H9 (cell line): ENCODE measurements around the gene ACCSL. TPM values are rescaled to one million over a fixed set of nuclear protein-coding genes. Genes with fewer than 3 reads are reported as not detected.

Experiments used
- DNase-seq: peaks from one replicate; pipeline ENCODE4 v3.0.0-alpha.2; 2017
- H2AFZ ChIP-seq: one replicate; pipeline ENCODE4 v1.6.1; 2013; ENCODE audit warnings: mild to moderate bottlenecking, low read length, control low read depth, moderate library complexity
- H2AK5ac ChIP-seq: 2 replicates; pipeline ENCODE4 v1.6.1; 2013; ENCODE audit warnings: low read length, control low read depth, mixed read lengths; ENCODE audit not compliant: insufficient read length
- H2BK120ac ChIP-seq: one replicate; pipeline ENCODE4 v1.6.1; 2013; ENCODE audit warnings: low read depth, mild to moderate bottlenecking, low read length, control low read depth, inconsistent platforms; ENCODE audit not compliant: poor library complexity, severe bottlenecking
- H2BK12ac ChIP-seq: 2 replicates; pipeline ENCODE4 v1.6.1; 2013; ENCODE audit warnings: low read length, control low read depth, mixed read lengths, low read depth; ENCODE audit not compliant: insufficient read length
- H2BK15ac ChIP-seq: 2 replicates; pipeline ENCODE4 v1.6.1; 2013; ENCODE audit warnings: low read depth, low read length, control low read depth
- H2BK20ac ChIP-seq: one replicate; pipeline ENCODE4 v1.6.1; 2013; ENCODE audit warnings: low read depth, mild to moderate bottlenecking, low read length, control low read depth, inconsistent platforms; ENCODE audit not compliant: poor library complexity, severe bottlenecking
- H2BK5ac ChIP-seq: 2 replicates; pipeline ENCODE4 v1.6.1; 2013; ENCODE audit warnings: low read length, control low read depth, mixed read lengths; ENCODE audit not compliant: insufficient read length
- H3K14ac ChIP-seq: 2 replicates; pipeline ENCODE4 v1.6.1; 2013; ENCODE audit warnings: low read length, control low read depth; ENCODE audit not compliant: insufficient read depth
- H3K18ac ChIP-seq: 2 replicates; pipeline ENCODE4 v1.6.1; 2013; ENCODE audit warnings: low read depth, mild to moderate bottlenecking, mixed read lengths, low read length, control low read depth; ENCODE audit not compliant: insufficient read length
- H3K23ac ChIP-seq: 2 replicates; pipeline ENCODE4 v1.6.1; 2013; ENCODE audit warnings: low read length, control low read depth, mixed read lengths, low read depth; ENCODE audit not compliant: insufficient read length
- H3K23me2 ChIP-seq: 2 replicates; pipeline ENCODE4 v1.6.1; 2013; ENCODE audit warnings: low read depth, mild to moderate bottlenecking, mixed read lengths, low read length, control low read depth; ENCODE audit not compliant: insufficient read length, poor library complexity, severe bottlenecking
- H3K27ac ChIP-seq: 2 replicates; pipeline ENCODE4 v1.5.1; 2013; ENCODE audit warnings: low read length, control low read depth, mixed read lengths, low read depth; ENCODE audit not compliant: insufficient read length
- H3K27me3 ChIP-seq: 2 replicates; pipeline ENCODE4 v1.6.1; 2013; ENCODE audit warnings: low read length, control low read depth, inconsistent platforms; ENCODE audit not compliant: insufficient read depth
- H3K4ac ChIP-seq: 2 replicates; pipeline ENCODE4 v1.6.1; 2013; ENCODE audit warnings: low read depth, mild to moderate bottlenecking, control low read depth, inconsistent platforms, low read length, moderate library complexity
- H3K4me1 ChIP-seq: 2 replicates; pipeline ENCODE4 v1.6.1; 2013; ENCODE audit warnings: low read length, control low read depth, inconsistent platforms; ENCODE audit not compliant: insufficient read depth
- H3K4me2 ChIP-seq: 2 replicates; pipeline ENCODE4 v1.6.1; 2013; ENCODE audit warnings: low read length, control low read depth, mixed read lengths; ENCODE audit not compliant: insufficient read length, insufficient read depth
- H3K56ac ChIP-seq: 2 replicates; pipeline ENCODE4 v1.6.1; 2013; ENCODE audit warnings: low read depth, mild to moderate bottlenecking, mixed read lengths, low read length, control low read depth; ENCODE audit not compliant: insufficient read length
- H3K79me1 ChIP-seq: 2 replicates; pipeline ENCODE4 v1.6.1; 2013; ENCODE audit warnings: low read depth, mild to moderate bottlenecking, moderate library complexity, low read length, control low read depth, inconsistent platforms; ENCODE audit not compliant: insufficient read depth, poor library complexity, severe bottlenecking
- H3K79me2 ChIP-seq: 2 replicates; pipeline ENCODE4 v1.6.1; 2013; ENCODE audit warnings: low read length, control low read depth, inconsistent platforms; ENCODE audit not compliant: insufficient read depth
- H3K9ac ChIP-seq: 2 replicates; pipeline ENCODE4 v1.6.1; 2013; ENCODE audit warnings: low read length, control low read depth, mixed read lengths; ENCODE audit not compliant: insufficient read length; ENCODE audit errors: extremely low read depth
- H3K9me3 ChIP-seq: one replicate; pipeline ENCODE4 v1.6.1; 2013; ENCODE audit warnings: low read depth, low read length, inconsistent platforms; ENCODE audit not compliant: control insufficient read depth
- H3T11ph ChIP-seq: one replicate; pipeline ENCODE4 v1.6.1; 2013; ENCODE audit warnings: mild to moderate bottlenecking, low read length, control low read depth, inconsistent platforms
- H4K20me1 ChIP-seq: one replicate; pipeline ENCODE4 v1.6.1; 2013; ENCODE audit not compliant: control insufficient read depth, insufficient read length, insufficient read depth
- H4K5ac ChIP-seq: 2 replicates; pipeline ENCODE4 v1.6.1; 2013; ENCODE audit warnings: low read depth, mild to moderate bottlenecking, mixed read lengths, low read length, control low read depth; ENCODE audit not compliant: insufficient read length
- H4K8ac ChIP-seq: replicated peaks from 2 replicates; pipeline ENCODE4 v1.6.1; 2013; ENCODE audit warnings: low read length, control low read depth, mixed read lengths, low read depth; ENCODE audit not compliant: insufficient read length
- H4K91ac ChIP-seq: 2 replicates; pipeline ENCODE4 v1.6.1; 2013; ENCODE audit warnings: low read depth, mild to moderate bottlenecking, moderate library complexity, mixed read lengths, low read length, control low read depth; ENCODE audit not compliant: insufficient read length
- H3K27ac Mint-ChIP-seq, 3 experiments: 2 replicates in 2 of 3; 3 replicates in 1 of 3; pipeline ENCODE4 v1.8.0; 2020 to 2021; ENCODE audit warnings: mixed read lengths in 3 of 3, mild to moderate bottlenecking in 1 of 3, moderate library complexity in 1 of 3
- H3K27me3 Mint-ChIP-seq: 2 replicates; pipeline ENCODE4 v1.8.0; 2021; ENCODE audit warnings: low read depth, mild to moderate bottlenecking, moderate library complexity, mixed read lengths
- H3K36me3 Mint-ChIP-seq, 3 experiments: 2 replicates in 2 of 3; 3 replicates in 1 of 3; pipeline ENCODE4 v1.8.0; 2020 to 2021; ENCODE audit warnings: low read depth in 3 of 3, mixed read lengths in 3 of 3; ENCODE audit not compliant: insufficient read depth in 1 of 3
- H3K4me1 Mint-ChIP-seq, 2 experiments: 2 replicates each; pipeline ENCODE4 v1.8.0; 2020; ENCODE audit warnings: mixed read lengths in 2 of 2
- H3K4me3 Mint-ChIP-seq, 2 experiments: 2 replicates in 1 of 2; 3 replicates in 1 of 2; pipeline ENCODE4 v1.8.0; 2020 to 2021; ENCODE audit warnings: mild to moderate bottlenecking in 2 of 2, mixed read lengths in 2 of 2, moderate library complexity in 1 of 2
- H3K9me3 Mint-ChIP-seq, 2 experiments: 2 replicates in 1 of 2; 3 replicates in 1 of 2; pipeline ENCODE4 v1.8.0; 2020; ENCODE audit warnings: mild to moderate bottlenecking in 2 of 2, mixed read lengths in 2 of 2, moderate library complexity in 1 of 2
- WGBS: extraction: QIAGEN DNeasy Blood & Tissue Kit; methylation state at CpG from one replicate; pipeline ENCODE4 v1.1.7; 2013; ENCODE audit warnings: missing lambda C conversion rate, low lambda C conversion rate, mixed read lengths; ENCODE audit not compliant: insufficient read length; ENCODE audit errors: extremely low coverage; 5-methylcytosine and 5-hydroxymethylcytosine counted together
- total RNA-seq: library from RNA; stranded (reverse); gene quantifications from 2 replicates; pipeline ENCODE4 v1.2.1, GENCODE V29; 2021
- TF ChIP-seq, protein P1 (sequence below): fragments of 200-600 bp; sonication (generic); conservative IDR thresholded peaks from 3 replicates; pipeline ENCODE4 v1.8.0; 2021; ENCODE audit warnings: antibody characterized with exemption, mild to moderate bottlenecking

The ACCSL gene
- total RNA-seq, 1 experiment from 2014 or later, result not detected

DNA sequence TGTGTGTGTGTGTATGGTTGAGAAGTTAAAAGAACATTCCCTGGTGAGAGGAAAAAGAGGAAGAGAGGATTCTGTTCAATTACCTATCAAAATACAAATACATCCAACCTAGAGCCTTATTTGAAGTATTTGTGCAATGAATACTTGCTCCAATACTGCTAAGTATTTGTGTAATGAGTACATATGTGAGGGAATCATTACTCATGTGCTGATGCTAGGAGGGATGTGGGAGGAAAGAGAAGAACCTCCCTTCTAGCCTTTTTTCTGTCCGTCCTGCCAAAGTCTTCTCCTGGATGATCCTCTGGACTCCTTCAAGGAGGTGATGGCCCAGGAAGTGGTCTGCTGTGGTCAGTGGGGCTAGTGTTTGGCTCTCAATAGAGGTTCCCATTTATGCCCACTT lies 36.0 kb upstream of the ACCSL start:
- Mint-ChIP-seq H3K4me1 (no peaks in the 10 kb centered on the region), H3K4me3 (no peak overlapping the region), H3K27ac (no peak overlapping the region), H3K36me3 (no peaks in the 10 kb centered on the region), H3K9me3 (no peaks in the 10 kb centered on the region), H3K27me3 (peaks cover 8% of the 10 kb centered on the region)
- Histone ChIP-seq H2AFZ (no peak overlapping the region), H2BK15ac (no peak overlapping the region), H2BK120ac (no peak overlapping the region), H3T11ph (no peak overlapping the region), H2BK20ac (no peak overlapping the region), H3K4ac (no peak overlapping the region), H2BK12ac (no peak overlapping the region), H2BK5ac (no peak overlapping the region), H3K79me2 (no peaks in the 10 kb centered on the region), H3K9ac (no peak overlapping the region), H3K23ac (no peak overlapping the region), H3K79me1 (no peaks in the 10 kb centered on the region), H3K23me2 (no peaks in the 10 kb centered on the region), H3K27me3 (no peaks in the 10 kb centered on the region), H3K56ac (no peak overlapping the region), H3K4me2 (no peak overlapping the region), H4K5ac (no peak overlapping the region), H3K14ac (no peak overlapping the region), H3K27ac (no peak overlapping the region), H2AK5ac (no peak overlapping the region), H4K91ac (no peak overlapping the region), H3K4me1 (no peaks in the 10 kb centered on the region), H4K8ac (no peak overlapping the region), H3K18ac (no peak overlapping the region), H3K9me3 (no peaks in the 10 kb centered on the region), H4K20me1 (no peaks in the 10 kb centered on the region)
- no peak for DNase-seq
- TF ChIP-seq, protein P1, sequence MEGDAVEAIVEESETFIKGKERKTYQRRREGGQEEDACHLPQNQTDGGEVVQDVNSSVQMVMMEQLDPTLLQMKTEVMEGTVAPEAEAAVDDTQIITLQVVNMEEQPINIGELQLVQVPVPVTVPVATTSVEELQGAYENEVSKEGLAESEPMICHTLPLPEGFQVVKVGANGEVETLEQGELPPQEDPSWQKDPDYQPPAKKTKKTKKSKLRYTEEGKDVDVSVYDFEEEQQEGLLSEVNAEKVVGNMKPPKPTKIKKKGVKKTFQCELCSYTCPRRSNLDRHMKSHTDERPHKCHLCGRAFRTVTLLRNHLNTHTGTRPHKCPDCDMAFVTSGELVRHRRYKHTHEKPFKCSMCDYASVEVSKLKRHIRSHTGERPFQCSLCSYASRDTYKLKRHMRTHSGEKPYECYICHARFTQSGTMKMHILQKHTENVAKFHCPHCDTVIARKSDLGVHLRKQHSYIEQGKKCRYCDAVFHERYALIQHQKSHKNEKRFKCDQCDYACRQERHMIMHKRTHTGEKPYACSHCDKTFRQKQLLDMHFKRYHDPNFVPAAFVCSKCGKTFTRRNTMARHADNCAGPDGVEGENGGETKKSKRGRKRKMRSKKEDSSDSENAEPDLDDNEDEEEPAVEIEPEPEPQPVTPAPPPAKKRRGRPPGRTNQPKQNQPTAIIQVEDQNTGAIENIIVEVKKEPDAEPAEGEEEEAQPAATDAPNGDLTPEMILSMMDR, result no peak
- WGBS, result no CpG with 5 or more reads among the region's 1 CpG
